Stimulated activated CD4-positive, alpha-beta T cell treated with anti-CD3 and anti-CD28 coated beads, Interleukin-12 subunit alpha, Interleukin-12 subunit beta, amount 100 ng/mL, for 48 hours (primary cell): ENCODE measurements around the gene SLA2.
A peak's percentile ranks its signal among the peaks of the same experiment; 100 is the strongest.
"Not testable (repeated sequence)": the region's sequence is repeated elsewhere in the genome, so short reads cannot be mapped to it uniquely, and the experiment has no call there.

Source experiments
- DNase-seq, 3 donors: peaks; one replicate each; pipeline ENCODE4 v3.0.0-alpha.2; 2020; ENCODE audit warnings: low read depth in 2 of 3, low spot score in 1 of 3

The SLA2 gene, protein sequence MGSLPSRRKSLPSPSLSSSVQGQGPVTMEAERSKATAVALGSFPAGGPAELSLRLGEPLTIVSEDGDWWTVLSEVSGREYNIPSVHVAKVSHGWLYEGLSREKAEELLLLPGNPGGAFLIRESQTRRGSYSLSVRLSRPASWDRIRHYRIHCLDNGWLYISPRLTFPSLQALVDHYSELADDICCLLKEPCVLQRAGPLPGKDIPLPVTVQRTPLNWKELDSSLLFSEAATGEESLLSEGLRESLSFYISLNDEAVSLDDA

DNA sequence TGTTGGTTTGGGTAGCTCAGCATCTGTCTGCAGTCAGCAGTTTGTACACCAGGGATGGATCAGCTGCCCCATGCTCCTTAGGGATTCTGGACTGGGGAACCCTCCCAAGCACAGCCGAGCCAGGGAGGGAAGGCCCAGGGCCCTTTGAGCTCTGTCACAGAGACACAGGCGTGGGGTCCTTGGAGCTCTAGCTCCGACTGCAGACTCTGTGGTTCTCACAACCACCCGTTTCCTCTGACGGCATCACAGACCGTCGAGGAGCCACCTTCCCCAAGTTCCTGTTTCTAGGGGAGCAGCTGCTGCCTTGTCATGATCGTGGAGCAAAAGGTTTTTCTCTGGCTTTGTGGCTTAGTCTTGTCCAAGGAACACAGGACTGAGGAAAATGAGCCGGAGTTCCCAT, at the start of gene SLA2:
Gene SLA2 (minus strand): TSS at position 199 of the 400 bp plus-strand sequence. CDS start 4,861 bp downstream, outside the sequence.
- peak; percentile 33 to 53 (median 40) for DNase-seq

DNA sequence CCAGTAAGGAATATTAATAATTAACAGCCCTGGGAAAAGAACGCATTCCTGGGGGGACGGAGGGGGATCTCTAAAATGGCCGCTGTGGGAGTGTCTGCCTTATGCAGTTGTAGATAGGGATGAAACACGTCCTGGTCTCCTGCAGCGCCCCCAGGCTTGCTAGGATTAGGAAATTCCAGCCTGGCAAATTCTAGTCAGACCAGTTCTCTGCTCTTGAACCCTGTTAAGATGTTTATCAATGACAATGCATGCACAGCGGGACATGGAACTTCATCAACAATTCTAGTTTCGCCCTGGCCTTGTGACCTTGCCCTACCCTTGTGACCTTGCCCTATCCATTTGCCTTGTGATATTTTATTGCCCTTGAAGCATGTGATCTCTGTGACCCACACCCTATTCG, 49.5 kb upstream of the SLA2 start:
- DNase-seq = not testable (repeated sequence)

DNA sequence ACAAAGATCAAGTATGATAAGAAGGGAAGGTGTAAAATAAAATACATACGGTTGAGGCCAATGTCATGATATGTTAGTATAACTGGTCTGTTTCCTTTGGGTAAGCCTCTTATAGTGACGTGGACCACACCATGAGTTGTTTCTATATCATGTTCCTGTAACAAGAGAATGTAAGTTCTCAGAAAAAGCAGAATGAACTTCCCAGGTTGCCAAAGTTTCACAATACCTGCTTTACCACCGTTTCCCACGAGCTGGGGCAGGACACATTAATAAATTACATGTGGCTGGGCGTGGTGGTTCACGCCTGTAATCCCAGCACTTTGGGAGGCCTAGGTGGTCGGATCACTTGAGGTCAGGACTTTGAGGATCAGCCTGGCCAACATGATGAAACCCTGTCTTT, 42.6 kb upstream of the SLA2 start:
- DNase-seq = no peak

DNA sequence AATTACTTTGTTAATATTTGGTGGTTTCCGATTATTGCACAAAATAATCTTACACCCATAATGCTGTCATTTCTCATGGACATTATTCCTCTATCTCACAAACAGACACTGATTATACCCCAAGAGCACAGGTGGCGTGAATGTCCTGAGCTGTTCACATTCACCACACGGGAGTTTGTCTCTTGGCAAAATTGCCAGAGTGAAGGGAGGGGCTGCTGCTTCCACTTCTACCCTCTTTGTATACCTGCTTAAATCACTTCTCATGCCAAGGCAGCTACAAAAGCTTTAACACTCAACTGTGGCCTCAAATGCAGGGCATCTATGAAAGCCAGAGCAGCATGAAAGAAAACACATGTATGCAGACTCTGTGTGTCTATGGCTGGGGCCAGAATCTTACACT, 41.9 kb upstream of the SLA2 start:
- DNase-seq = no peak

DNA sequence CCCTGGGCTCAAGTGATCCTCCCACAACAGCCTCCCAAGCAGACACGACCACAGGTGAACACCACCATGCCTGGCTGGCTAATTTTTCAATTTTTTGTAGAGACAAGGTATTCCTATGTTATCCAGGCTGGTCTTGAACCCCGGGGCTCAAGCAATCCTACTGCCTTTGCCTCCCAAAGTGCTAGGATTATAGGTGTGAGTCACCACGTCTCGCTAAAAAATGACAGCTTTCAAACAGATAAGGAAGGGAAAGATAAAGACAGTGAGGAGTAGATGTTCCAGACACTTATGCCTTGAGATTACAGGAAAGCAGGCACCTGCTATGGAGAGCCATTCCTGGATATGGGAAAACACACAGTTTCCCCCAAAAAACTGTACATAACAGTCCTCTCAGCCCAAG, 40.9 kb upstream of the SLA2 start:
- no peak for DNase-seq

DNA sequence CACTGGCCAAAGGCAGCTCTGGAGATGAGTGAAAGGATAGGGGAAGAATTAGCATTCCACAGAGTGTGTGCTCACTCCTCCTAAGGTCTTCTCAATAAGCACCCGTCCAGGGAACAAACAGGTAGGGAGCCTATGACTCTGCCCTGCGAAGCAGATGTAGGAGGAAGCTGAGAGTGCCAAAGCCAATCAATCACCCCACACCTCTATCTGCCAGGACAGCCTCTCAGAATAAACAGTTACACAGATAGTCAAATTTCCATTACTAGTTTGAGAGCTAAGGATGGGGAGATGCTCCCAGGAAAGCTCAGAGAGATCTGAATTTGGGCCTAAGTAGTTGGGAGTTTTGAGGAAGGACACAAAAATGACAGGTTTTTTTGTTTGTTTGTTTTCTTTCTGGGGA, 40.5 kb upstream of the SLA2 start:
- DNase-seq = no peak

DNA sequence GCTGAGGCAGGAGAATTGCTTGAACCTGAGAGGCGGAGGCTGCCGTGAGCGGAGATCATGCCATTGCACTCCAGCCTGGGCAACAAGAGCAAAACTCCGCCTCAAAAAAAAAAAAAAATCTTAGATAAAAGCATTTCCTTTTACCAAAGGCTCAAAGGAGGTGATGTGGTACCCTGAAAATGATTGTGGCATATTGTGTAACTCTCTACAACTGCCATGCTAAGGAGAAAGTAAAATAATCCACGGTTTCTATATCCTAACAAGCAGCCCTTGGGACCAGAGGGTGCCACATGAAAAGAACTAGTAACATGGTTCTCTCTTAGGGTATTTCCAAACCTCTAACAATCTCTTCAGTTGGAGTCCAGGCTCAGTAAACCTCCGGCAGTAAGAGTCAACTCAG, 38.8 kb upstream of the SLA2 start:
- DNase-seq = no peak

DNA sequence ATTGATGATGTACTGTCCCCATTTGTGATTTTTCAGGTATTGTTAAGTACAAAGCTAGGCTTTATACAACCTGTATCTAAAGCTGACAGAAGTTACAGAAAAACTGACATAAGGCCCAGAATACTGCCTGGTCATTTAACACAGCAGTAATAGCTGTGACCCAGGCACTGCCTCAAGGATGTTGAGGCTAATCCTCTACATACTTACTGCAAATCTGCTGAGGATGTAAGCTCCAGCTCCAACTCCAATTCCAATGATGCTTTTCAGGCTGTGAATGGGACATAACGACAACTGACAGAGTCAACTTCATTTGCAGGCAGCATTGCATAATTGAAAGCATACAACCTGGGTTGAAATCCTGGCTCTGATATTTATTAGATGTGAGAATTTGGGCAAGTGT, 36.3 kb upstream of the SLA2 start:
- DNase-seq = no peak

DNA sequence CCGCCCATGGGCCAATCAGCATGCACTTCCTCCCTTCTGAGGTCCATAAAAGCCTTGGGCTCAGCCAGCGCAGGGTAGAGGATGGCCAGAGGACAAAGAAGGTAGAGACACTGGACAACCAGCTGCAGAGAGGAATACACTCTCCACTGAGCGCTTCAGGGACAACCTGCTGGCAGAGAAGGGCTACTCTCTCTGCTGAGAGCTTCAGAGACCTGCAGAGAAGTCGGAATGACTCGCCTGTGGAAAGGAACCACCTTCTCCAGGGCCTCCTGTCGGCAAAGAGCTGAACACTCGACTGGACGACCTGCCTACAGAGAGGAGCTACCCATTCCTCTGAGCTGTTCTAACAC, 31.4 kb upstream of the SLA2 start:
- DNase-seq = no peak

DNA sequence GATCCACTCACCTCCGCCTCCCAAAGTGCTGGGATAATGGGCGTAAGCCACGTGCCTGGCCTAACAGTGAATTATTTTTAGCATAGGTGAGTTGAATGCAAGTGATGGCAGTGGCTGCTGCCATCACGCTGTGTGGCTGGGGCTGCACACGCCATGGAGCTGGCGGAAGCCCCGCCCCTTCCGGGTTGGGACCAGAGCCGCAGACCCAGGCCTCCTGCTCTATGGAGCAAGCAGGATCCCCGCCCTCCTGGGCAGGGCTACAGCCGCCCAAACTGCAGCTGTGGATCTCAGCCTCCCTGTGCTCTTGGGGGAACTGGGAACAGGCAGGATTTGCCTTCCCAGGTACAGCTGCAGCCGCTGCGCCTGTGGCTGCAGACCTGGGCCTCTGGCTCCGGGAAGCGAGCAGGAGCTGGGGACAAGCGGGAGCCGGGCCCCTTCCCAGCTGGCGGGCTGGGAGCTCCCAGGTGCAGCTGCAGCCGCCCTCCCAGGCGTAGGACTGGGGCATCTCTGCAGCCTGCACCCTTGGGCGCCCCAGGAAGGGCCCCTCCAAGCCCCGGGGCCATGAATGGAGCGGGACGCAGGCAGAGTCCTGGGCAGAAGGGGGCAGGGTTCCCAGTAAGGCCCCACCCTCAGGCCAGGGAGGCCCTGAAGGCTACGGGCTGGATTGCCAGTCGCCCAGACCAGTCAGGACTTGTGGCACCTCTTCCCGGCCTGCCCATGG, 30.9 kb upstream of the SLA2 start:
- no peak for DNase-seq

DNA sequence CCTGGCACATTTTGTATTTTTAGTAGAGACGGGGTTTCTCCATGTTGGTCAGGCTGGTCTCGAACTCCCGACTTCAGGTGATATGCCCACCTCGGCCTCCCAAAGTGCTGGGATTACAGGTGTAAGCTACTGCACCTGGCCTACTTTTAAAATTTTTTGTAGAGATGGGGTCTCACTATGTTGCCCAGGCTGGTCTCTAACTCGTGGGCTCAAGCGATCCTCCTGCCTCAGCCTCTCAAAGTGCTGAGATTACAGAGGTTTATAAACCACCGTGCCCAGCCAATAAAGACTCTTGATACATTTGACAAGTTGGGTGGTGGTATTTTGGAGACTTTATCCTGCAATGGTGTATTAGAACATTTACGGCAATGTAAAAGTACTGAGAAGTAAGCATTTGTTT, 29.5 kb upstream of the SLA2 start:
- not testable (repeated sequence) for DNase-seq

DNA sequence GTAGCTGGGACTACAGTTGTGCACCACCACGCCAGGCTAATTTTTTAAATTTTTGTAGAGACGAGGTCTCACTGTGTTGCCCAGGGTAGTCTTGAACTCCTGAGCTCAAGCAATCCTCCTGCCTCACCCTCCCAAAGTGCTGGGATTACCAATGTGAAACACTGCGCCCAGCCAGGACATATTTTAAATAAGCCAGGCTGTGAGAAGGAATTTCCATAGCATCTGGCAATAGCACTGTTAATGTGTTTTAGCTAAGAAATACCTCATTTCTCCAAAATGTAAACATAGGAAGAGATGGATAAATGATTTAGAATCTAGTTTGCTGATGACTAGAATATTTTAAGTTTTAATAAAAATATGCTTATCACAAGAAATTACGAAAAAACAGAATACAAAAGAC, 27.0 kb upstream of the SLA2 start:
- no peak for DNase-seq

DNA sequence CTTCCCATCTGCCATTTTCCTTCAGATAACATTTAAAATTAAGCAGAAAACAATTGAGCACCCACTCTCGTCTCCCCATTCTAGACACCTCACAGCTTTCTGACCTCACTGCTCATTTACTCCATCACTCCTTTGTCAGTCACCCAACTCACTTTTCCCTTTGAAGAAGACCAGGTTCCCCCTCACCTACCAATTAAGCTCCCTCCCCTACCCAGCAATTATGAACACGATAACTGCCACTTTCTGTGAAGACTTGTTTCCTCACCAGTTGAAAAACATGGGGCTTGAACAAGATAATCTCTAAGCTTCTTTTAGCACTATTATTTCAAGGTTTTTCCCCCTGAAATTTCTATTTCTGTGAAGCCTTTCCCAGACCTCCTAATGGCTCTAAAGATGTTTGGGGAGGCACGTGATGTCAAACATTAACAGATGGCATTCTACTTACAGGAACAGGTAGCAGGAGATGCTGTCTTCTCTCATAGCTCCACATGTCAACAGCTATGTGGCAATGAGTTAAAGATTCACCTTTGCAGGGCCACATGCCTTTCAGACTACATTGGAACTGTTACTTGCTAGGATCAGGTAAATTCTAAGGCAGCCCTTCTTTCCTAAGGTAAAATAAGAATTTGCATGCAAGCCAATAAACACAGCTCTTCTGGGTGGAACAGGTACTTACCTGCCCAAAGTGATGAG, 24.8 kb upstream of the SLA2 start:
- DNase-seq = no peak

DNA sequence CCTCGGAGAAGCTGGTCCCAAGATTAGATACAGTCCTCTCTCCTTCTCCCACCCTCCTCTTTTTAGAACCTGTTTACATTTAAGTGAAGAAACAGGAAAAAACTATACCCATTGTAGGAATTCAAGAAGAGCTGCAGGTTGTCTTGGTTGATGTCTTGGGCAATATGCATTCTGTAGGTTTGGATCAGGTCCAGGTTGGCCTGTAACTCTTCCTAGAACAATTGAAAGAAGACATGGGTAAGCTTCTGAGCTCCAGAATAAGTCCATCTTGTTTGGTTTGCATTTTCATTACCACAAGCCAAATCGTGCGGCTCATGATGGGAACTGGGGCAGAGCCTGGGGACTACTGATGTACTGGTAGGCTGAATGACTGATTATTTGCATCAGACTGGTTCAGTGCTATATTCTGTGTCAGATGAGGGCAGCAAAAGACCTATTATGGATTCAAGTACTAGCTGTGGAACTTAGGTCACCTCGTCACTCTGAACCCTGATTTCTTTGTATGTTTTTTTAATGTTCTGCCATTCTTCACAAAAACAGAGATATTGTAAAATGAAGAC, 20.3 kb upstream of the SLA2 start:
- no peak for DNase-seq

DNA sequence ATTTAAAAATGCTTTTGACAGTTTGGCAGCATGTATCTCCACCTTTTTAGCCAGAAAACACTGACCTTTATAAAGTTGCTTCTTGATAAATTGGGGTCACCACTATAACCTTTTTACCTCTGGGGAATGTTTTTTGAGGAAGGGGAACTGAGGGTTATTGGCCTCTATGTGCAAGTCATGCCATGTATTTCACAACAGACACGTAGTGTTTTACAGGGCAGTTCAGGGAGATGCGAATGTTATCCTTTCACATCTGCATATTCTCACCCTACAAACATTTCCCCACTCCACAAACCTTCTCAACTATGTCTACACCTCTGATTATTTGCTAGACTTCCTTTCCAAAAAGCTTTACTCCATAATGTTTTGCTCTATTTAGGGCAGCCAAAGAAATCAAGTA, 17.0 kb upstream of the SLA2 start:
- no peak for DNase-seq

DNA sequence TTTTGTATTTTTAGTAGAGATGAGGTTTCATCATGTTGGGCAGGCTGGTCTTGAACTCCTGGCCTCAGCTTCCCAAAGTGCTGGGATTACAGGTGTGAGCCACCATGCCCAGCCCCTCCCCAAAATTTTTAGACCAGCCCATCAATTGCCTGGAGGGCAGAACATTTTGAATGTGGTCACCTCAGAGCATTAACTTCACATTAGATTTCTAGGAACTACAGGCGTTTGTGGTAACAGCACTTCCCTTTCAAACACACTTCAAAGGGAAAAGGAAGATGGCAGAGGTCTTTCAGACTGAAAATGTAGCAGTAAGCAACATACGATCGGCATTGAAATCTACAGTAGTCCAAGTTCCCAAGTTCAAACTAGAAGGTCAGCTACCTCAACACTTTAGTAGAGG, 12.3 kb upstream of the SLA2 start:
- DNase-seq = no peak

DNA sequence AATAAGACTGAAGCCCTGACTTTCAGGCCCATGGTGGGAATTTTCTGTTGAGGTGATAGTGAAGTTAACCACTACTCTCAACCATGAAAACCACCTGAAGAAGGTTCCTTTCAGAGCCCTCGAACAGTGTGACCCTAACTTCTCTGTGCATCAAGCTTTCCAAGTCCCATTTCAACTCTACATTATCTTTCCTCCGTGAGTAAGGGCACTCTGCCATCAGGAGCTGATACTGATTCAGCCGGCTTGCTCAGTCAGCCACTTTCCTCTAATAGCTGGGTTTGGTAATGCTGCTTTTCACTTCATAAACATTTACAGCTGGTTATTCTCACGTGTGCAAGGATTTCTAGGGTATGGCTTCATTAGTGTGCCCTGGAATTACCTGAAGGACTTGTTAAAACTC, 10.7 kb upstream of the SLA2 start:
- no peak for DNase-seq

DNA sequence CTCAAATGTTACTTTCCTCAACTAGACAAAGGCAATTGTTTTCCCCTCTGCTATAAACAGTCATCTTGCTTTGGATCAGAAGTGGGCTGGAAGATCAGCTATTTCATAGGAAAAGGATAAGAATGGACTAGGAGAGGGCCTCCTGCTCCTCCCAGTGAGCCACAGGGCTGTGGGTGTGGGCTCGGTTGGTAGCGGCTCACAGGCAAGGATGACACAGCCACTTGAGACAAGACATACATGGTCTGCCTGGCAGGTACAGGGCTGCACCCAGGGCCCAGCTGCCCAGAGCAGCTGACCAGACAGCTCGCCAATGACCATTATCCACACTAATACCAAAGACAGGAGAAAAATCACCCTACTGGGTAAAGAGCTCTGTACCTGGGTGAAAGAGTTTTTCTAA, 9.0 kb upstream of the SLA2 start:
- DNase-seq = no peak

DNA sequence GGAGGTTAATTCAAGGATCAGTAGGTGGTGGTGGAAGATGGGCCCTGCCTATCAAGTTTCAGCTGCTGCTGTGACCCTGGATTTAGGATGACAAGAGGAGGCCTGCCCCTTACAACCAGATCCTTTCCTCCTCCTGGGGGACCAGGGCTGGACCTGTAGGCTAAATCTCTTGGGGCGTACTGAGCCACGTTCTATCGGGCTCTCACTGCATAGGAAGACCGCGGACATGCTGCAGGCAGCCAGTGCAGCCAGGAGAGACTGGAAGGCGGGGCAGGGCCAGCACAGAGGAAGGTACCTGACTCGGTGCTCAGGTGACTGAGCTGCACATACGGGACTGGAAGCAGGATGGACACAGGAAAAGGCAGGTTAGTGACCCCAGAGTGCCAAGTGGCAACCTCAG, 8.5 kb upstream of the SLA2 start:
- DNase-seq = no peak

DNA sequence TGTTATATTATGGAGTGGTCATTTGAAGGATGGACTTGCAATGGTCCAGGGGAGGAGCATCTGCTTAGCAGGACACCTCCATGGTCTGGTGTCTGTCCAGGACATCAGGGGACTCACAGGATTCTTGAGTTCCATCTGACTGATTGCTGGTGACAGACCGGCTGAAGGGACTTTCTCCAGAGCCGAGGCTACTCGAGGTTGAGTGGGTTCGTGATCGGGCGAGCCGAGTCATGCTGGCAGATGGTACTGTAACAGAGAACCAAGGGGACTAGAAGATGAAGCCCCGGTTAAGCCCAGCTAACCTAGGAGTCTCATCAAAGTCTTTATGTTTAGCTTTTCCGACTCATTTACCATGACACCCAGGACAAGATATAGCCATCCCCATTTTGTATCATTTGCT, 7.5 kb upstream of the SLA2 start:
- no peak for DNase-seq

DNA sequence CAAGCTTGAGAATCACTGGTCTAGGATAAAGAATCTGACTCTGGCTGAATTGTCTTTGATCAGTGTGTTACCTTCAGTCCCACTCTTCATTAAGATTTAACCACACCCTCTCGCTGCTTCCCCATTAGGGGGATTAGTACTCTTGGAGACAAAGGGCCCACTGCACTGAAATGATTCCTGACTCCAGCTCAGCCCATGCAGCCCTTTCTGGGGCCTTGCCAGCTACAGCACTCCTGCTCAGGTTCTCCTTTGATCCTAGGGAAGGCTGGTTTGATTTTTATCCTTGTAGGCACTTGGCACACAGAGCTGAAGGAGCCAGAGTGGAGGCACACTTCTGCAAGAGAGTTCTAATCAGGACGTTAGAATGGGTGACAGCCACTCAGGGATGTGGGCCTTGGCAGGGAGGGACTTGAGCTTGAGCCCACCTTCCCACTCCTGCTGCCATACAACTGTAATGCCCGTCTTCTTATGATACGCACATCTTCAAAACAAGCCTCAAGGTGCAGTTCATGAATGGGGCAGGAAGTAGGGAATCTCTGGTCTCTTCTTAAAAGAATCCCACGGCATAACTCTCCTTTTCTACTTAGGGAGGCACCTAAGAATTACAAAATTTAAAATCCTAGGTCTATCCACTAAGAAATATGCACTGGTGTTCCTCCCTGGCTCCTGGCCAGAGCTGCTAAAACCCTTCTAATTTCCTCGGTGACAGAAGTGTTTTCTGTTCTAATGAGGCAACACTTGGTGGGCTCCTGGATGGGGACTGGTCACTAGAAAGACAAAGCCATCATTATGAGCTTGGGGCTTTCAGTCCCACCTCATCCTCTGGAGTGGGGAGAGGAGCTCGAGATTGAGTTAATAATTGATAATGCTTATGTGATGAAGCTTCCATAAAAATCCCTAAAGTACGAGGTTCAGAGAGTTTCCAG, 1.5 kb upstream of the SLA2 start:
- no peak for DNase-seq
